ENCODE measurements around the gene MTPN. TPM values are rescaled to one million over a fixed set of nuclear protein-coding genes. Genes with fewer than 3 reads are reported as not detected.

Gene MTPN
- total RNA-seq, 1 donor from 2014 or later = 114 TPM

DNA sequence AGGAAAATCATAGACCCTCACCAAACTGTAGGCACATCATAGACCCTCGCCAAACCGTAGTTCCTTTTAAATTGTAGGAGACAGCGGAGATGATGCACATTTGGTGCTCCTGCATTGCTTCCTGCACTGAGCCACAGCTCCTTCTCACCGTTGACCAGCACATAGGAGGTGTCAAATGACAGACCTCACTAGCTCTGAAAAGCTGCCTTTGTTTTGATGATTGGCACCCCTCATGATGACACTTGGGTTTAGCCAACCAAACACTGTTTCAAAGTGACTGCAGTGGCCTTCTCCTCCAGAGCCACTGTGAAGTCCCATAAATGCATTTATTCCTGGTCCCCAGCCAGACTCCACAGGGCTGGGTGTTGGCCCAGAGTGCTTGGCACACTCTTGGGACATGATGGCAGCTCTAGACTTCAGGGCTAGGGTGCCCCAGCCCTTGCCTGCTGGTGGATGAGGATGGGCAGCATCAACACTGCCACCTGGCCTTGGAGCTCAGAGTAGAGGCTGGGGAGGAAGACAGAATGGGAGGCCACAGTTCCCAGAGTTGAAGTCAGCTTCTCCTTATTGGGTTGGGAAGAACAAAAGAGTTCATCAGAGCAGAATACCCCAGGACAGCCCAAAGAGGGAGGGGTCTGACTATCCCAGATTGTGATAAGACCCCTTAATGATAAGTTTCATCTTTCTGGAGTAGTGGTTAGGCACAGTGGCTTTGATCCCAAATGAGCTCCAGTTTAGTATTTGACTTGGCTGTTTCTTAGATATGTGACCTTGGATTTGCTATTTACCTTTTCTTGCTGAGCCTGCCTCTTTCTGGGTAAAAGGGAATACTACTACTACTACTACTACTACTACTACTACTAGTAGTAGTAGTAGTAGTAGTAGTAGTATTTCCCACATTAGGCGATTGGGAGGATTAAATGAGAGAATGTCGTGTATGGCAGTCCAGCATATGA, 75.3 kb downstream of the MTPN start:
- no peak overlapping the region for H3K27ac Mint-ChIP-seq (ENCODE audit: unreplicated experiment)
- no peak for TF ChIP-seq CTCF (conservative IDR thresholded peaks at IDR 0.05)
- peaks cover 2% of the 10 kb centered on the region for H3K9me3 Mint-ChIP-seq
- H3K4me1 Mint-ChIP-seq = no peaks in the 10 kb centered on the region
- DNase-seq (ENCODE audit: low read depth, low spot score) = no peak
- H3K27me3 Mint-ChIP-seq (ENCODE audit: low read depth) = no peaks in the 10 kb centered on the region
- no peaks in the 10 kb centered on the region for H3K36me3 Mint-ChIP-seq (ENCODE audit: low read depth)
- no peak overlapping the region for H3K4me3 Mint-ChIP-seq

GRCh38 chr7:135900065-135900546, 77.1 kb downstream of the MTPN start:
- no peak for TF ChIP-seq CTCF (conservative IDR thresholded peaks at IDR 0.05)
- Mint-ChIP-seq H3K27me3 (ENCODE audit: low read depth) (no peaks in the 10 kb centered on the region), H3K9me3 (peaks cover 2% of the 10 kb centered on the region), H3K4me3 (no peak overlapping the region), H3K4me1 (no peaks in the 10 kb centered on the region), H3K27ac (ENCODE audit: unreplicated experiment) (no peak overlapping the region), H3K36me3 (ENCODE audit: low read depth) (no peaks in the 10 kb centered on the region)
- DNase-seq (ENCODE audit: low read depth, low spot score) = no peak

- Mint-ChIP-seq H3K4me1 (no peaks in the 10 kb centered on the region), H3K36me3 (ENCODE audit: low read depth) (no peaks in the 10 kb centered on the region), H3K9me3 (peaks cover under 1% of the 10 kb centered on the region), H3K27me3 (ENCODE audit: low read depth) (no peaks in the 10 kb centered on the region), H3K4me3 (no peak overlapping the region), H3K27ac (ENCODE audit: unreplicated experiment) (no peak overlapping the region)
- DNase-seq (ENCODE audit: low read depth, low spot score) = no peak
- TF ChIP-seq CTCF (conservative IDR thresholded peaks at IDR 0.05) = no peak
These were observed 77.6 kb downstream of the MTPN start for GRCh38 chr7:135899458-135900064.

GRCh38 chr7:135898226-135898625, 78.9 kb downstream of the MTPN start:
- Mint-ChIP-seq H3K4me1 (no peaks in the 10 kb centered on the region), H3K27ac (ENCODE audit: unreplicated experiment) (no peak overlapping the region), H3K36me3 (ENCODE audit: low read depth) (no peaks in the 10 kb centered on the region)

DNA sequence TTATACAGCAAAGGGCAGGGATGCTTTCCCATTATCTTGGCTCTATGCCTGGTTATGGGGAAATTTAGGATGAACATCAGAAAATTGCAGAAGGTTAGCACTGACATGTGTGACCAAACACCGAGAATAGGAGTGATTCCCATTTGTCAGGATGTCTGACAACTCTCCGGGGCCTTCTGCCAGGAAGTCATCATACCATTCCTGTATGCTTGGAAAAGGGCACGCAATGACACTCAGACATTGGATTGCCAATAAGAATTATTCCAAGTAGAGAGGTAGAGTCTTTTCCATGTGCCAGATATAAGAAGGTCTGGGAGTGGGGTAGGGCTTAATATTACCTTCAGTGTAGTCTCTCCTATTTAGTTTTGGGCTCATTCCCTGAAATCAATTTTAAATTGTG, 82.3 kb downstream of the MTPN start:
- Mint-ChIP-seq H3K4me3 (no peak overlapping the region), H3K36me3 (ENCODE audit: low read depth) (no peaks in the 10 kb centered on the region), H3K9me3 (no peaks in the 10 kb centered on the region), H3K4me1 (no peaks in the 10 kb centered on the region), H3K27ac (ENCODE audit: unreplicated experiment) (no peak overlapping the region), H3K27me3 (ENCODE audit: low read depth) (no peaks in the 10 kb centered on the region)
- TF ChIP-seq CTCF (conservative IDR thresholded peaks at IDR 0.05) = no peak
- DNase-seq (ENCODE audit: low read depth, low spot score) = no peak

More at GRCh38 chr7:135898226-135898625, 78.9 kb downstream of the MTPN start:
- Mint-ChIP-seq H3K27me3 (ENCODE audit: low read depth) (no peaks in the 10 kb centered on the region), H3K4me3 (no peak overlapping the region), H3K9me3 (no peaks in the 10 kb centered on the region)
- DNase-seq (ENCODE audit: low read depth, low spot score) = no peak
- no peak for TF ChIP-seq CTCF (conservative IDR thresholded peaks at IDR 0.05)
